ENCODE results near the gene TGFB1I1.

- TF ChIP-seq FOXM1 (IDR thresholded peaks at IDR 0.05; ENCODE audit: borderline replicate concordance, low read depth) (no peak), MAX (IDR thresholded peaks at IDR 0.05) (no peak), EP300 (IDR thresholded peaks at IDR 0.05; ENCODE audit: borderline replicate concordance) (no peak), USF1 (IDR thresholded peaks at IDR 0.05) (no peak), YY1 (IDR thresholded peaks at IDR 0.05; ENCODE audit: low read depth) (no peak), REST (IDR thresholded peaks at IDR 0.05; ENCODE audit: low read depth) (no peak)
Observed at GRCh38 chr16:31487071-31487719, 15.2 kb downstream of the TGFB1I1 start.

All from Ishikawa (cell line).